NCI-H2107 treated with DMSO at 0.1 percent for 48 hours (cell line): Measurements from ENCODE around the gene CD300LF.

Experiments
- DNase-seq: peaks from one replicate; lab custom pipeline; 2025; ENCODE audit not compliant: unreplicated experiment; lab: John Stamatoyannopoulos, UW

CD300LF gene

GRCh38 chr17:74645010-74645409 is 67.7 kb downstream of the CD300LF start:
- no peak for DNase-seq

GRCh38 chr17:74644419-74644818 is 68.3 kb downstream of the CD300LF start:
- DNase-seq, result no peak
